Brain pericyte (primary cell): ENCODE data around the gene C7orf33.

Experiments used
- DNase-seq: peaks from one replicate; pipeline ENCODE4 v3.0.0-alpha.2; 2012; ENCODE audit warnings: low read depth, low spot score

The C7orf33 gene

DNA sequence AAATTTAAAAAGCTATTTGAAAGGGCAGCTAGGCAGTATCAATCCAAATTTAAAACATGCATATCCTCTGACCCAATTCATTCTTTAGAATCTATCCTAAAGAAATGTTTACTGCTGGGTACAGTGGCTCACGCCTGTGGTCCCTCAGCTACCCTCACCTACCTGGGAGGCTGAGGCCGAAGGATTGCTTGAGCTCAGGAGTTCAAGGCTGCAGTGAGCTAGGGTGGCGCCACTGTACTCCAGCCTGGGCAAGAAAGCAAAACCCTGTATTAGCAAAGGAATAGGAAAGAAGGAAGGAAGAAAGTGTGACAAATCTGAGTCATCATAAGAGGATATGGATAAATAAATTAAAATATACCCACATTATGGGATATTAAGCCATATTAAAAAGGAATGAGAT lies 36.3 kb downstream of the C7orf33 start:
- no peak for DNase-seq

DNA sequence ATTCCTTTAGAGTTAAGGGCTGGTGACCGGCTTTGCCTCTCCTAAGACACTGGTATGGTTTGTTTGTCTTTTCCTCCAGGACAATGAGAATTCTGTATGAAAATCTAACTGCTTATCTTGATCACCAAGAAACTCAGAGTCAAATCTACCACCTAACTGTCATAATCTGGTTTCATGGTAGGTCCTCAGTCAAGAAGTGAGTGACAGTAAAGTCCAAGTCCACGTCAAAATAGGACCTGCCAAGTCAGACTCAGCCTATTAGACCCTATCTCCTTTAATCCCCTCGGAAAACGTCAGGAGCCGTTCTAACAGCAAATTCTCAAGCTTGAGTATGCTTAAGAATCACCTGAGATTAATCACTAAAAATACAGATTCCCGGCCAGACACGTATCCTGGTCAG lies 37.4 kb downstream of the C7orf33 start:
- no peak for DNase-seq

DNA sequence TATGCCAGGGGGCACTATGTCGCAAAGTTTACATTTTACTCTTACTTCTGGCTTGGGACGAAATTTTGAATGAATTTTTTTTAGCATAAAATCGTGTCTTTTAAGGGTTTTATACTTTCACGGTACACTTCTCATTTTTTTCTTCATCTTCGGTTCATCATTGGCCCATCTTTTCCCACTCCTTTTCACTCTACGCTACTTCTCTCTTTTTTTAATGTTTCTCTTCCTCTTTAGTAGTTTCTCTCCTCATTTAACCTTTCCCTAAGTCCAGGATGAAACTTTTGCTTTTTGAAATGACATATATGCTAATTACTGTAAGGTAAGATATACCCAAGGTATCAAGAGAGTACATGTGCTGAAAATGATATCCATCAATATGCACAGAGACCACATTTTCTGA lies 39.5 kb downstream of the C7orf33 start:
- DNase-seq: no peak

DNA sequence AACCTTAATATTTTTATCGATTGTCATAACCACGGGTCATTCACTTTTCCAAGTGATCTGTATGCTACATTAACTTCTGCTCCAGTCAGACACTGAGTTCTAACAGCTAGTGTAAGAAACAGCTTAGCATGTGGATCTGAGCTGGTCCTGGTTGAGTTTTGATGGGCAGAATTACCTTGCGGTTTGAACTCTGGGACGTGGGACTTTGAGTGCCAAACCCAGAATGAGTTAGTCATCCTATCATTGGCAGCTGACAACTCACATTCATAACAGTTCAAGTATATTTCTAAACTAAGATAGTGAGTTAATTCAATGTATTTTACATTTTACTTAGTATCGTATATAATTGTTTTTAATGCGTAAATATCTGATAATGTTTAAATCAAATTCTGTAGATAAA lies 43.2 kb downstream of the C7orf33 start:
- no peak for DNase-seq

DNA sequence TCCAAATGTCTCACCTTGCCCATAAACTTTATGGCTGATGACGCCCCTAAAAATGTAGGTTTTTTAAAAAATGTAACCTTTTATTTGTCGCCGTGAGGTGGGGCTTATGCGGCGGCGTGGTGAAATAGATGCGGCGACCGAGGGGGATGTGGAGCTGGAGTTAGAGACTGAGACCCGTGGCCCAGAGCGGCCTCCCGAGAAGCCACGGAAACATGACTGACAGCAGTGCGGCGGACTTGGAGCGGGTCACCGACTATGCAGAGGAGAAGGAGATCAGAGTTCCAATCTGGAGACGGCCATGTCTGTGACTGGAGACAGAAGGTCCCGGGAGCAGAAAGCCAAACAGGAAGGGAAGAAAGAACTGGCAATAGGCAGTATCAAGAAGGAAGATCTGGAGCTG lies 46.5 kb downstream of the C7orf33 start:
- DNase-seq: no peak

DNA sequence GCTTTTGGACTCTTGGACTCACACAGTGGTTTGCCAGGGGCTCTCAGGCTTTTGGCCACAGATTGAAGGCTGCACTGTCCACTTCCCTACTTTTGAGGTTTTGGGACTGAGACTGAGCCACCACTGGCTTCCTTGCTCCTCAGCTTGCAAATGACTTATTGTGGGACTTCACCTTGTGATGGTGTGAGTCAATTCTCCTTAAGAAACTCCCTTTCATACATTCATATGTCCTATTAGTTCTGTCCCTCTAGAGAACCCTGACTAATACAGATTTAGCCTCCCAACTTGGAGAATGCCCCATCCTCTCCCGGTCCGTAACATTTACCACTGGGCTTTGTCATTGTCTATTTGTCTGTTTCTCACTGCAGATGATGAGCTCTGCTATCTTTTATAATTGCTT lies 55.3 kb downstream of the C7orf33 start:
- DNase-seq: no peak

DNA sequence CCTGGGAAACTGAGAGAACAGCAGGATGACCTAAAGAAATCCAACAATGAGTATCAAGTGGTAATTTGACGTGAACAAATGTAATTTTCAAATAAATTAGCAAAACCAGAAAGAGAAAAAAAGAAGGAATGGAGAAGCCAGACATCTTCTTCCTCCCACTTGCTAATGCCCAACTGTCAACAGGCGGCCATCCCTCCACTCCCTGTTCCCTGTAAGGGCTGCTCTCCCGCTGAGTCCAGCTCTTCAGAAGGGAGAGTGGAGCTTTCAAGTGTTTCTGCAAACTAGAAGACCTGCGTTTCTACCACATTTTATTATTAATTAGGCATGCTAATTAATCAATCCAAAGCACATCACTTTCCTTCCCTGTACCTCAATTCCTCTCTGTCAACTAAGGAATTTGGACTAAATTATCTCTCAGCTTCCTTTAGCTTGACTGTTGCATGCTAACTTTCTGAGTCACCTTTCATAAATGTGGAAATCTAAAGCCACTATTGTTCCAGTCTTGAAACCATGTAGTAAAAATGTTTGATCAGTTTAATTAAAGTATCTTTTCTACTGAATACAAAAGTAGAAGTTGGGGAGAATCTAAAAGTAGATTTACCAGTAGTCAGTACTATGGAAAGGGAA lies 59.8 kb downstream of the C7orf33 start:
- no peak for DNase-seq

DNA sequence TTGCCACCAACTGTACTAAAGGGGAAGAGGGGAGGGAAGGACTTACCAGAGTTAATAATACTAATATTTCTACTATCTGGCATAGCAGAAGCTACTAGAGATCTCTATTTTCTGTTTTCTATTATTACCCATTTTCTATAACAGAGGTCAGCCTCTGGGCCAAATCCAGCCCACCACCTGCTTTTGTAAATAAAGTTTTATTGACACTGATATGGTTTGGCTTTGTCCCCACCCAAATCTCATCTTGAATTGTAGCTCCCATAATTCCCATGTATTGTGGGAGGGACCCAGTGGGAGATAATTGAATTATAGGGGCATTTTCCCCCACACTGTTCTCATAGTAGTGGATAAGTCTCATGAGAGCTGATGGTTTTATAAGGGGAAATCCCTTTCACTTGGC lies 62.2 kb downstream of the C7orf33 start:
- no peak for DNase-seq

DNA sequence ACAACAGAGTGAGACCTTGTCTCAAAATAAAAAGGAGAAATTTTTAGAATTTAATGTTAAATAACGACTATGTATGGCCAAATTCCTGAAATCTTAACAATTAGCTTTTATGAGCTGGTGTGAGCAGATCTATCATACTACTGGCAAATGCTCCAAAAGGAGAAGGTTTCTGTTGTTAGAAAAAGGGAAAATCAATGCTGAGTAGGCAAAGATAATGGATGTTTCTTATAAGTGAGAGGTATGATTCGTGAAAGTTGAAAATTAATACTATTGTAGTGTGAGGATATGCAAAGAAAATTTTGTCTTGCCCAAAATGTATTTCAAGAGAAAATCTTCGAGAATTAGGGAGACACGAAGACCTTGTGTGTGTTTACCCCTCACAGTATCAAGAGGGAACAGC lies 67.4 kb downstream of the C7orf33 start:
- no peak for DNase-seq

DNA sequence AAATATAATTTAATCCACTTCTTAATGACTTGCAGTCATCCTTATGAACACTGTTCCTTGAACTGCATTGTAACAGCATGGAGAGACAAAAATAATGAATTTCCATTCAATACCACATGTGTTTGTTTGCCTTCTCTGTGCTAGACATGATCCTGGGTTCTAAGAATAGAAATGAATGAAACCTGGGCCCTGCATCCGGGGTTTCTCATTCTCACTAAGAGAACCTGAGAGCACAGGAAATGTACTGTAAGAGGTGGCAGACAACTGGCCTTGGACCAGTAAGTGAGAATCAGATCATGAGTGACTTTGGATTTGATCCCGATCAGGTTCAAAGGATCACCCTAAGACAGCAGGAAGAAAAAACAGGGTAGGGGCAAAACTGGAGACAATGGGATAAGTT lies 70.9 kb downstream of the C7orf33 start:
- DNase-seq: no peak

DNA sequence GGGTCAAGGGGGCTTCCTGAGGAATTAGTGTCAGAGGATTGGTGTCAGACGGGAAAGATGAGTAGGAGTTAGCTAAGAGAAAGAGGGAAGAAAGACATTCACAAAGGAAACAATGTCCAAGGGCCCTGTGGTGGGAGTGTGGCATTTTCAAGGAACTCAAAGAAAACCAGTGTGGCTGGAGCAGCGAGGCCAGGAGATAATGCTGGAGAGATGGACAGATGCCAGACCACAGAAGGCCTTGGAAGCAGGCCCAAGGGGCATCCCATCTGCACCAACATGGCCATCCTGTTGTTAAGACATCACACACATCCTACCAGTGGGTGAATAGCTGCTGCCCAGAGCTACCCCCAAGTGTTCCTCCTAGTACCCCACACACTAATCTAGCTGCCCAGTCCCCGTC lies 72.1 kb downstream of the C7orf33 start:
- DNase-seq: no peak

DNA sequence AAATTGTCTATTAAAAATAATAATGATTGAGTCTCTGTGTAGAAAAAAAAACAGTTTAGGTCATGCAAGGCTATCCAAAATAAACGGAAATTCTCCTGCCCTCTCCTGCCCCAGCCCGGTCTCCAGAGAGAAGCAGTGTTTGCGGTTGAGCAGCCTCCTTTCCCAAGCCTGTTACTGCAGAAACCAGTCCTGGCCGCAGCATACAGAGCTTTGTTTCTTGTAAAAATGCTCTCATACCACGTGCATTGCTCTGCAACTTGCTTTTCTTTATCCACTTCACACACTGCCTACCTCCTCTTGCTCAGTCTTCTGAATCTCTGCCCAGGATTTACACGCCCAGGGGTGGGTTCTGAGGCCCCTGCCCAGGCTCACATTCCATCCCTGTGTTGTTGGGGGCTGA lies 73.8 kb downstream of the C7orf33 start:
- DNase-seq: peak; percentile 77

DNA sequence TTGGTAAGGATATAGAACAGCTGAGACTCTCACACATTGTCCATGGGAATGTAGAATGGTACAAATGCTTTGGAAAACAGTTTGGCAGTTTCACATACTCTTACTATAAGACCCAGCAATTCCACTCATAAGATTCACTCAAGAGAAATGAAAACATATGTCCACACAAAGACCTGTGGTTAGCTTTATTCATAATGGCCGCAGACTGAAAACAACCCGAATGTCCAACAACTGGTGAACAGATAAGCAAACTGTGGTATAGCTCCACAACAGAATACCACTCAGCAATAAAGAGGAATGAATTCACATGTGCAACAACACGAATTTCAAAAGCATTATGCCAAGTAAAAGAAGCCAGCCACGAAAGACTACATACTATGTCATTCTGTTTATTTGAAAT lies 74.7 kb downstream of the C7orf33 start:
- no peak for DNase-seq
